ENCODE data around the gene PTGDR2.

Gene PTGDR2

DNA sequence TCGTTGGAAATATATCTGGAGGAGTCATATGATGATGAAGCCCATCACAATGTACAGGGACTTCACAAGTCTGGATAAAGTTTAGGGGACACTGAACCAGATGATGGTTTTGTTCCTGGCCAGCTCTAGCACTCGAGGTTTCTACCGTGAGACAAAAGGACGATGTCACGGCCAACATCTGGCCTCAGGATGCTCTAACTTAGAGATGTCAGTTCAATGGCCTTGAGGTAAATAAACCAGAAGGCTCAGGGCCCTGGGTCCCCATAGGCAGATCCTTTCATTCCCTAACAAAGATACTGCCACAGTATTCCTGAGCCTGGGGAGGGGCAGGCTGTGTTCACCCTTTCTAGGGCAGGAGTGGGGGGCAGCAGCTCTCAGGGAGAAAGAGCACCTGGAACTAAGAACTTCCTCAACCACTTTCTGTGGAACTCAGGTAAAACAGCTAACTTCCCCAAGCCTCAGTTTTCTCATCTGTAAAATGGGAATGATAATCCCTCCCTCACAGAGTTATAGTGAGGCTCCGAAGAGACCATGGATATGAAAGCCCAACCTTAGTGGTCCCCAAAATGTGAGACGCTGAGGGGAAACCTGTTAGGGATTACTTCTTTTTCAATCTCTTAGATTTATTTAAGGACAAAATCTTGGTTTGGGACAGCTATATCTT, 52.3 kb downstream of the PTGDR2 start:
- no peak for DNase-seq

DNA sequence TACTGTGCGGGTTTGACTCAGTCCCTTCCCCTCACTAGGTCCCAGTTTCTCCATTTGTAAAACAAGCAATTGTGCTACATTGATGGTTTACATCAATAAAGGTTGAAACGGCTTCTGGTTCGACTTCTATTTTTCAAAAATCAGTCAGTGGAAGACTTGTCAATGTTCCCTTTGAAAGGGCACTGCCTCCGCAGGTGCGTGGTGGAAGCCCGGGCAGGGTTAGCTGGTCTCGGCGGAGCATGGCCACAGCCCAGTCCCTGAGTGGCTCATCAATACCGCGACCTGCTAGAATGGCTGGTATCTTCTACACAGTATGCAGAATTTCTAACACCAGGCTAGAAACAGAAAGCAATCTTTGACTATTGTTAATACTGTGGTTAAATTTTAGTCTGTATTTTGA, 54.6 kb downstream of the PTGDR2 start:
- no peak for DNase-seq
